Adrenal gland (tissue), 12 donors: ENCODE results near the gene HNF1A. TPM values are rescaled to one million over a fixed set of nuclear protein-coding genes. Genes with fewer than 3 reads are reported as not detected.
A peak's percentile ranks its signal among the peaks of the same experiment; 100 is the strongest.

Source experiments
- DNase-seq, 7 donors: peaks; one replicate each; pipeline ENCODE4 v3.0.0-alpha.2; 2019 to 2020
- H3K27ac ChIP-seq, 5 donors: fragments of 200-600 bp; sonication (generic) in 4 of 5; 1 replicate in 3 of 5; 2 replicates in 2 of 5; pipeline versions ENCODE4 v1.5.1 to v1.8.0; 2016 to 2020; ENCODE audit warnings: mild to moderate bottlenecking in 1 of 5
- H3K27me3 ChIP-seq: fragments of 200-600 bp; 2 replicates; pipeline ENCODE4 v1.8.0; 2021
- H3K36me3 ChIP-seq, 2 donors: fragments of 200-600 bp; replicated peaks in 1 of 2; 1 replicate in 1 of 2; 2 replicates in 1 of 2; pipeline versions ENCODE4 v1.5.1 to v1.8.0; 2018 to 2022
- H3K4me1 ChIP-seq, 2 donors: fragments of 200-600 bp; replicated peaks in 1 of 2; 1 replicate in 1 of 2; 2 replicates in 1 of 2; pipeline versions ENCODE4 v1.5.1 to v1.8.0; 2018 to 2021
- H3K4me3 ChIP-seq, 4 donors: fragments of 200-600 bp; sonication (generic) in 3 of 4; one replicate each; pipeline ENCODE4 v1.5.1; 2016 to 2018
- H3K9me3 ChIP-seq, 3 donors: fragments of 200-600 bp; sonication (generic) in 1 of 3; replicated peaks in 1 of 3; 1 replicate in 2 of 3; 2 replicates in 1 of 3; pipeline versions ENCODE4 v1.5.1 to v1.8.0; 2016 to 2021
- POLR2A ChIP-seq, 2 donors: fragments of 450-650 bp; IDR thresholded peaks; one replicate each; pipeline ENCODE4 v1.6.1; 2017; ENCODE audit warnings: antibody characterized with exemption in 2 of 2, mild to moderate bottlenecking in 2 of 2, moderate library complexity in 1 of 2
- WGBS, 4 donors: extraction: QIAGEN DNeasy Blood & Tissue Kit in 2 of 4; methylation state at CpG; one replicate each; pipeline versions ENCODE4 v1.1.5 to v1.1.7; 2013 to 2017; 5-methylcytosine and 5-hydroxymethylcytosine counted together
- intact Hi-C, 2 donors: fragments of 100-400 bp; cut with DNase I; formaldehyde crosslinking; loops; one replicate each; pipeline versions ENCODE4 v1.14.1 to v1.15.0; 2022 to 2023
- polyA plus RNA-seq, 3 donors: library from polyadenylated mRNA; stranded (reverse); fragments of 200-250 nt in 2 of 3; fragments of 350-450 nt in 1 of 3; fragmentation: Illumina TruSeq in 1 of 3; extraction: RNeasy Lipid Tissue Mini Kit (QIAGEN cat#74804) in 1 of 3; gene quantifications; one replicate each; pipeline ENCODE4 v1.2.3, GENCODE V29; 2013 to 2014
- total RNA-seq, 9 donors: library from RNA; depleted of rRNA in 4 of 9; stranded (reverse); fragments of >200 nt in 4 of 9; fragments of 120-200 nt in 1 of 9; fragmentation: NEBNext Ultra II Directional in 1 of 9; extraction: Animal tissue kit (Norgen Biotek cat#: 25700) in 1 of 9; gene quantifications; one replicate each; pipeline versions ENCODE4 v1.1.0 to v1.2.4, GENCODE V29; 2013 to 2023
- TF ChIP-seq, protein P1 (sequence below), 6 experiments: fragments of 450-650 bp in 4 of 6; fragments of 200-600 bp in 2 of 6; sonication (generic) in 1 of 6; IDR thresholded peaks; 1 replicate in 5 of 6; 2 replicates in 1 of 6; pipeline versions ENCODE4 v1.5.1 to v1.8.0; 2016 to 2021; ENCODE audit warnings: antibody characterized with exemption in 6 of 6, mild to moderate bottlenecking in 2 of 6, moderate library complexity in 1 of 6
- donor health status: healthy with polysubstance abuse.
- donor health status: Bipolar disorder and iron deficiency.
- donor health status: DM: yes; HTN: yes; CAD: no.
- donor health status: DM: no; HTN: no; CAD: no.
- donor health status: DM: no; HTN: no; CAD: no.
- donor health status: DM: yes; HTN: yes; CAD: no.

The HNF1A gene
- total and polyA plus RNA-seq, 12 donors: 0.03 to 0.08 TPM; not detected in 10

- Histone ChIP-seq H3K9me3 (no peaks in the 10 kb centered on the region), H3K27ac (no peak overlapping the region), H3K36me3 (peaks cover 0 to 44% of the 10 kb centered on the region in 2 donors), H3K4me3 (no peak overlapping the region), H3K4me1 (no peaks in the 10 kb centered on the region), H3K27me3 (no peaks in the 10 kb centered on the region)
- TF ChIP-seq, protein P1, sequence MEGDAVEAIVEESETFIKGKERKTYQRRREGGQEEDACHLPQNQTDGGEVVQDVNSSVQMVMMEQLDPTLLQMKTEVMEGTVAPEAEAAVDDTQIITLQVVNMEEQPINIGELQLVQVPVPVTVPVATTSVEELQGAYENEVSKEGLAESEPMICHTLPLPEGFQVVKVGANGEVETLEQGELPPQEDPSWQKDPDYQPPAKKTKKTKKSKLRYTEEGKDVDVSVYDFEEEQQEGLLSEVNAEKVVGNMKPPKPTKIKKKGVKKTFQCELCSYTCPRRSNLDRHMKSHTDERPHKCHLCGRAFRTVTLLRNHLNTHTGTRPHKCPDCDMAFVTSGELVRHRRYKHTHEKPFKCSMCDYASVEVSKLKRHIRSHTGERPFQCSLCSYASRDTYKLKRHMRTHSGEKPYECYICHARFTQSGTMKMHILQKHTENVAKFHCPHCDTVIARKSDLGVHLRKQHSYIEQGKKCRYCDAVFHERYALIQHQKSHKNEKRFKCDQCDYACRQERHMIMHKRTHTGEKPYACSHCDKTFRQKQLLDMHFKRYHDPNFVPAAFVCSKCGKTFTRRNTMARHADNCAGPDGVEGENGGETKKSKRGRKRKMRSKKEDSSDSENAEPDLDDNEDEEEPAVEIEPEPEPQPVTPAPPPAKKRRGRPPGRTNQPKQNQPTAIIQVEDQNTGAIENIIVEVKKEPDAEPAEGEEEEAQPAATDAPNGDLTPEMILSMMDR (IDR thresholded peaks at IDR 0.05): no peak
- TF ChIP-seq POLR2A (IDR thresholded peaks at IDR 0.05): no peak
- no peak for DNase-seq
- 88 to 98% (median 96%) methylated on average over 8 of the region's 8 CpGs for WGBS, 4 donors
- intact Hi-C loops: no loop called here
Observed at GRCh38 chr12:121008347-121009098, 30.2 kb downstream of the HNF1A start.

- Histone ChIP-seq H3K27ac (no peak overlapping the region), H3K4me3 (no peak overlapping the region), H3K4me1 (no peaks in the 10 kb centered on the region), H3K36me3 (peaks cover 0 to 32% of the 10 kb centered on the region in 2 donors), H3K9me3 (no peaks in the 10 kb centered on the region), H3K27me3 (no peaks in the 10 kb centered on the region)
- no peak for DNase-seq
- intact Hi-C loops: no loop called here
- TF ChIP-seq, protein P1 (IDR thresholded peaks at IDR 0.05): peak in 2 of 6 experiments; percentile 19 to 32
- TF ChIP-seq POLR2A (IDR thresholded peaks at IDR 0.05): no peak
- WGBS, 4 donors: 73 to 83% (median 76%) methylated on average over 10 of the region's 10 CpGs
Observed at GRCh38 chr12:121009741-121010140, 31.4 kb downstream of the HNF1A start.

DNA sequence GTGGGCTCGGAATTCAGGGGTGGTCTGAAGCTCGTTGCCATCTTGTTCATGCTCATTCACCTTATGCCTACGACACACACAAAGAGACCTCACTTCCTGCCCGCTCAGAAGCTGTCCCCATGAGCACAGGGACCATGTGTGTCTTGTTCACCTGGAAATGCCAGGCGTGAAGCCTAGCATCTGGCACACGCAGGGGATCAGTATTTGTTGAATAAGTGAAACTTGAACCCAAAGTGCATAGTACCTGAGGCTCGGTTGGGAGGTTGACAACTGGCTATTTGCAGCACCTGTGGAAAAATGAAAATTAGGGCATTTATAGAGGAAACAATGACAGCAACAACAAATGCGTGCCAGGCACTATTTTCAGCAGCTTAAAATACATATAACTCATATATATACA lies 32.5 kb downstream of the HNF1A start:
- TF ChIP-seq, protein P1 (IDR thresholded peaks at IDR 0.05): no peak
- TF ChIP-seq POLR2A (IDR thresholded peaks at IDR 0.05): no peak
- no peak overlapping the region for H3K4me3 ChIP-seq
- H3K4me1 ChIP-seq: peaks cover 7% of the 10 kb centered on the region in 2 donors
- no peaks in the 10 kb centered on the region for H3K9me3 ChIP-seq
- intact Hi-C loops: no loop called here
- no peak for DNase-seq
- no peak overlapping the region for H3K27ac ChIP-seq
- H3K36me3 ChIP-seq: peaks cover 0 to 31% of the 10 kb centered on the region in 2 donors
- H3K27me3 ChIP-seq: no peaks in the 10 kb centered on the region
- WGBS, 4 donors: 85 to 95% (median 90%) methylated on average over 7 to 8 of the region's 8 CpGs

GRCh38 chr12:121011820-121012219 lies 33.5 kb downstream of the HNF1A start:
- peaks cover 0 to 27% of the 10 kb centered on the region in 2 donors for H3K36me3 ChIP-seq
- 85 to 90% (median 88%) methylated on average over 6 of the region's 6 CpGs for WGBS, 4 donors
- no peak for DNase-seq
- no peak overlapping the region for H3K27ac ChIP-seq
- TF ChIP-seq POLR2A (IDR thresholded peaks at IDR 0.05): no peak
- TF ChIP-seq, protein P1 (IDR thresholded peaks at IDR 0.05): no peak
- intact Hi-C loops: no loop called here
- H3K9me3 ChIP-seq: no peaks in the 10 kb centered on the region
- H3K27me3 ChIP-seq: no peaks in the 10 kb centered on the region
- no peak overlapping the region for H3K4me3 ChIP-seq
- peaks cover 7 to 8% of the 10 kb centered on the region in 2 donors for H3K4me1 ChIP-seq
